Measurements from ENCODE around the gene TTC3. TPM values are rescaled to one million over a fixed set of nuclear protein-coding genes. Genes with fewer than 3 reads are reported as not detected.

The TTC3 gene, protein sequence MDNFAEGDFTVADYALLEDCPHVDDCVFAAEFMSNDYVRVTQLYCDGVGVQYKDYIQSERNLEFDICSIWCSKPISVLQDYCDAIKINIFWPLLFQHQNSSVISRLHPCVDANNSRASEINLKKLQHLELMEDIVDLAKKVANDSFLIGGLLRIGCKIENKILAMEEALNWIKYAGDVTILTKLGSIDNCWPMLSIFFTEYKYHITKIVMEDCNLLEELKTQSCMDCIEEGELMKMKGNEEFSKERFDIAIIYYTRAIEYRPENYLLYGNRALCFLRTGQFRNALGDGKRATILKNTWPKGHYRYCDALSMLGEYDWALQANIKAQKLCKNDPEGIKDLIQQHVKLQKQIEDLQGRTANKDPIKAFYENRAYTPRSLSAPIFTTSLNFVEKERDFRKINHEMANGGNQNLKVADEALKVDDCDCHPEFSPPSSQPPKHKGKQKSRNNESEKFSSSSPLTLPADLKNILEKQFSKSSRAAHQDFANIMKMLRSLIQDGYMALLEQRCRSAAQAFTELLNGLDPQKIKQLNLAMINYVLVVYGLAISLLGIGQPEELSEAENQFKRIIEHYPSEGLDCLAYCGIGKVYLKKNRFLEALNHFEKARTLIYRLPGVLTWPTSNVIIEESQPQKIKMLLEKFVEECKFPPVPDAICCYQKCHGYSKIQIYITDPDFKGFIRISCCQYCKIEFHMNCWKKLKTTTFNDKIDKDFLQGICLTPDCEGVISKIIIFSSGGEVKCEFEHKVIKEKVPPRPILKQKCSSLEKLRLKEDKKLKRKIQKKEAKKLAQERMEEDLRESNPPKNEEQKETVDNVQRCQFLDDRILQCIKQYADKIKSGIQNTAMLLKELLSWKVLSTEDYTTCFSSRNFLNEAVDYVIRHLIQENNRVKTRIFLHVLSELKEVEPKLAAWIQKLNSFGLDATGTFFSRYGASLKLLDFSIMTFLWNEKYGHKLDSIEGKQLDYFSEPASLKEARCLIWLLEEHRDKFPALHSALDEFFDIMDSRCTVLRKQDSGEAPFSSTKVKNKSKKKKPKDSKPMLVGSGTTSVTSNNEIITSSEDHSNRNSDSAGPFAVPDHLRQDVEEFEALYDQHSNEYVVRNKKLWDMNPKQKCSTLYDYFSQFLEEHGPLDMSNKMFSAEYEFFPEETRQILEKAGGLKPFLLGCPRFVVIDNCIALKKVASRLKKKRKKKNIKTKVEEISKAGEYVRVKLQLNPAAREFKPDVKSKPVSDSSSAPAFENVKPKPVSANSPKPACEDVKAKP (N-terminal part only)
- 102 TPM for total RNA-seq
- 22.3 TPM for polyA plus RNA-seq (ENCODE audit: insufficient read depth, low read depth, low replicate concordance)
- long read RNA-seq, donor 1, partial matches to known transcripts = 5 of 7 reads
- long read RNA-seq, donor 1, other reads (novel, unspliced or antisense) = 0 of 7 reads
- long read RNA-seq, donor 2, partial matches to known transcripts = 44 of 47 reads
- long read RNA-seq, donor 2, other reads (novel, unspliced or antisense) = 0 of 47 reads
- long read RNA-seq, donor 3, partial matches to known transcripts = 83 of 91 reads
- long read RNA-seq, donor 3, other reads (novel, unspliced or antisense) = 0 of 91 reads
- long read RNA-seq, donor 4, full-length matches to known transcripts = 2 of 43 reads
- long read RNA-seq, donor 4, partial matches to known transcripts = 41 of 43 reads
- long read RNA-seq, donor 4, other reads (novel, unspliced or antisense) = 0 of 43 reads
- long read RNA-seq, donor 5 = 0 reads
- long read RNA-seq, donor 6, partial matches to known transcripts = 11 of 13 reads
- long read RNA-seq, donor 6, other reads (novel, unspliced or antisense) = 0 of 13 reads
- long read RNA-seq, donor 7, transcript TTC3-210 (26 exons, 2,451 nt) = major isoform, 8 of 72 reads
- long read RNA-seq, donor 7, partial matches to known transcripts = 35 of 72 reads
- long read RNA-seq, donor 7, other reads (novel, unspliced or antisense) = 27 of 72 reads
- long read RNA-seq, donor 8, partial matches to known transcripts = 51 of 54 reads
- long read RNA-seq, donor 8, other reads (novel, unspliced or antisense) = 0 of 54 reads
- long read RNA-seq, donor 9, partial matches to known transcripts = 6 of 6 reads
- long read RNA-seq, donor 9, other reads (novel, unspliced or antisense) = 0 of 6 reads
- long read RNA-seq, donor 10, partial matches to known transcripts = 49 of 53 reads
- long read RNA-seq, donor 10, other reads (novel, unspliced or antisense) = 0 of 53 reads

DNA sequence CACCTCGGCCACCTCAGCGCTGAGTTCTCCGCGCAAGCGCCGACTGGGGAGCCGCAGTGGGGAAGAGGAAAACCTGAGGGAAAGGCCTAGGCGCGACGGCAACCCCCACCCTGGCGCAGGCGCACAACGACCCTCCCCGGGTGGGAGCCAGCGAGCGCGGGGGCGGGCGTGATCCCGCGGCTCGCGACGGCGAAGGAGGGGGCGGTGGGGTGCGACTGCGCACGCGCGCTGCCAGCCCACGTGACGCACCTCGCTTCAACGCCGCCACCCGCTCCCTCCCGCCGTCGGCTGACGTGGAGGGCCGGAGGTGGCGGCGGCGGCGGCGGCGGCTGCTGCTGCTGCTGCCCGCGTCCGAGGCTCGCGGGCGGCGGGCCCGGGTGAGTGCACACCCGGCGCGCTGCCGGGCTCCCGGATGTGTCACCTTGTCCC is at the start of gene TTC3, which contains the start of gene PIGP:
Gene TTC3 (plus strand): TSS at position 267 of the 429 bp plus-strand sequence. CDS start 14,004 bp downstream, outside the sequence.
Gene PIGP (minus strand): TSS at position 84 of the 429 bp plus-strand sequence. CDS start 556 bp downstream, outside the sequence.
- DNase-seq (peak; percentile 98), FAIRE-seq (no peak)
- TF ChIP-seq, protein P1, sequence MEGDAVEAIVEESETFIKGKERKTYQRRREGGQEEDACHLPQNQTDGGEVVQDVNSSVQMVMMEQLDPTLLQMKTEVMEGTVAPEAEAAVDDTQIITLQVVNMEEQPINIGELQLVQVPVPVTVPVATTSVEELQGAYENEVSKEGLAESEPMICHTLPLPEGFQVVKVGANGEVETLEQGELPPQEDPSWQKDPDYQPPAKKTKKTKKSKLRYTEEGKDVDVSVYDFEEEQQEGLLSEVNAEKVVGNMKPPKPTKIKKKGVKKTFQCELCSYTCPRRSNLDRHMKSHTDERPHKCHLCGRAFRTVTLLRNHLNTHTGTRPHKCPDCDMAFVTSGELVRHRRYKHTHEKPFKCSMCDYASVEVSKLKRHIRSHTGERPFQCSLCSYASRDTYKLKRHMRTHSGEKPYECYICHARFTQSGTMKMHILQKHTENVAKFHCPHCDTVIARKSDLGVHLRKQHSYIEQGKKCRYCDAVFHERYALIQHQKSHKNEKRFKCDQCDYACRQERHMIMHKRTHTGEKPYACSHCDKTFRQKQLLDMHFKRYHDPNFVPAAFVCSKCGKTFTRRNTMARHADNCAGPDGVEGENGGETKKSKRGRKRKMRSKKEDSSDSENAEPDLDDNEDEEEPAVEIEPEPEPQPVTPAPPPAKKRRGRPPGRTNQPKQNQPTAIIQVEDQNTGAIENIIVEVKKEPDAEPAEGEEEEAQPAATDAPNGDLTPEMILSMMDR (IDR thresholded peaks at IDR 0.05; ENCODE audit: borderline replicate concordance, extremely low read depth, insufficient read depth) = no peak
- peaks cover 0 to 6% (median 0%) of the 10 kb centered on the region in 3 donors for H3K36me3 ChIP-seq (ENCODE audit: control insufficient read depth in 2 of 3, insufficient read depth in 3 of 3, low read length in 3 of 3)
- peak within 1 kb of the TSS; percentile 97 to 99 for H3K27ac ChIP-seq (ENCODE audit: low read depth in 2 of 2, low read length in 2 of 2)
- H3K4me3 ChIP-seq (ENCODE audit: low read length in 3 of 3) = peak within 1 kb of the TSS; percentile 92 to 99 (median 98)
- H3K27me3 ChIP-seq (ENCODE audit: control insufficient read depth, insufficient read depth, low read length) = no peaks in the 10 kb centered on the region
- intact Hi-C loops (cut with DNase I) = no loop called here
- H3K9ac ChIP-seq (ENCODE audit: low read length in 3 of 3) = peak within 1 kb of the TSS; percentile 93 to 98 (median 97)
- no peaks in the 10 kb centered on the region for H3K9me3 ChIP-seq (ENCODE audit: control insufficient read depth in 2 of 3, insufficient read depth in 1 of 3, low read length in 3 of 3)
- H3K4me1 ChIP-seq (ENCODE audit: control insufficient read depth in 2 of 3, insufficient read depth in 2 of 3, low read depth in 1 of 3, low read length in 3 of 3) = peaks cover 0 to 14% (median 0%) of the 10 kb centered on the region in 3 donors

DNA sequence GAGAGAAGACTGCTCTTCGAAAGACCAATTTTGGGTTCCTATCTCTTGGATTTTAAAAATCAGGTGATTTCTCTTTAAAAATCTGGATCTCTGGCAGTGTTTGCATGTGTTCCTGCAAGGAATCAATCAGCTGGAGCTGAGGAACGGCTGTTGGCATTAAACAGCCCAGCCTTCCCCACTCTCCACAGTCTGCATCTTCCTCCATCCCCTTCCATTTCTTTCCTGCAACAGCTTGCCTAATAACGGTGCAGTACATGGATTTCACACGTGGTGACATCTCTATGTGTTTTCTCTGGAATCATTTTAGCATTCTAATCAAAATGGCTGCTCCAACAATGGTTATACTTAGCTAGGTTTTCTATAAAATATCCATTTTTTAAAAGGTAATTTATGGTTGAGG is 46.6 kb upstream of the TTC3 start:
- H3K9ac ChIP-seq (ENCODE audit: low read length in 3 of 3) = no peak overlapping the region
- no peak for DNase-seq
- TF ChIP-seq, protein P1 (IDR thresholded peaks at IDR 0.05; ENCODE audit: borderline replicate concordance, extremely low read depth, insufficient read depth) = no peak
- no peaks in the 10 kb centered on the region for H3K9me3 ChIP-seq (ENCODE audit: control insufficient read depth in 2 of 3, insufficient read depth in 1 of 3, low read length in 3 of 3)
- intact Hi-C loops (cut with DNase I) = no loop called here
- H3K4me1 ChIP-seq (ENCODE audit: control insufficient read depth in 2 of 3, insufficient read depth in 2 of 3, low read depth in 1 of 3, low read length in 3 of 3) = no peaks in the 10 kb centered on the region
- no peak for FAIRE-seq
- no peak overlapping the region for H3K4me3 ChIP-seq (ENCODE audit: low read length in 3 of 3)
- H3K27me3 ChIP-seq (ENCODE audit: control insufficient read depth, insufficient read depth, low read length) = no peaks in the 10 kb centered on the region
- H3K27ac ChIP-seq (ENCODE audit: low read depth in 2 of 2, low read length in 2 of 2) = no peak overlapping the region
- H3K36me3 ChIP-seq (ENCODE audit: control insufficient read depth in 2 of 3, insufficient read depth in 3 of 3, low read length in 3 of 3) = no peaks in the 10 kb centered on the region

All from kidney (tissue), 22 donors.